Thyroid gland (tissue), 4 donors: ENCODE measurements around the gene EXD1.

ENCODE experiments used
- CTCF ChIP-seq, 6 experiments: fragments of 200-600 bp in 3 of 6; fragments of 450-650 bp in 3 of 6; sonication (generic) in 3 of 6; IDR thresholded peaks; one replicate each; pipeline ENCODE4 v1.5.1; 2016 to 2019; ENCODE audit warnings: antibody characterized with exemption in 6 of 6, mild to moderate bottlenecking in 2 of 6, inconsistent platforms in 1 of 6, moderate library complexity in 1 of 6
- POLR2A ChIP-seq, 2 donors: fragments of 450-650 bp; IDR thresholded peaks; one replicate each; pipeline ENCODE4 v1.6.1; 2017; ENCODE audit warnings: antibody characterized with exemption in 2 of 2, mild to moderate bottlenecking in 2 of 2, moderate library complexity in 1 of 2

- TF ChIP-seq POLR2A (IDR thresholded peaks at IDR 0.05) (no peak), CTCF (IDR thresholded peaks at IDR 0.05) (no peak)
These were observed 47.8 kb upstream of the EXD1 start for GRCh38 chr15:41278319-41278718.
